Measurements from ENCODE around the gene ODF4. TPM values are rescaled to one million over a fixed set of nuclear protein-coding genes. Genes with fewer than 3 reads are reported as not detected.

Gene ODF4
- total and polyA plus RNA-seq, 2 of the 13 experiments (the other 11 are each of a cell fraction or from before 2014, with no cell fraction given) = not detected

GRCh38 chr17:8383143-8383822, 43.6 kb downstream of the ODF4 start, which contains the start of gene RPL26 (continued):
- TF ChIP-seq HINFP (CRISPR knock-in tag; IDR thresholded peaks at IDR 0.05; ENCODE audit: low read depth) = no peak
- no peak; the same call in 1 of the 2 replicates for TF ChIP-seq ZNF562 (CRISPR knock-in tag; IDR thresholded peaks at IDR 0.05; ENCODE audit: borderline replicate concordance)
- no peak; the same call in 1 of the 2 replicates for TF ChIP-seq FOXC1 (CRISPR knock-in tag; IDR thresholded peaks at IDR 0.05; ENCODE audit: borderline replicate concordance)
- TF ChIP-seq ZNF101 (CRISPR knock-in tag; IDR thresholded peaks at IDR 0.05; ENCODE audit: borderline replicate concordance, low read depth) = no peak
- TF ChIP-seq MAZ (IDR thresholded peaks at IDR 0.05; ENCODE audit: borderline replicate concordance, low read depth, low read length) = peak; percentile 56
- peak; percentile 87; the same call in 1 of the 2 replicates for TF ChIP-seq MAZ (CRISPR knock-in tag; IDR thresholded peaks at IDR 0.05; ENCODE audit: low read depth)
- TF ChIP-seq BATF2 (CRISPR knock-in tag; IDR thresholded peaks at IDR 0.05) = peak; percentile 47; the same call in 1 of the 2 replicates
- TF ChIP-seq FOSL2 (CRISPR knock-in tag; IDR thresholded peaks at IDR 0.05) = peak; percentile 43; the same call in 1 of the 2 replicates
- no peak for TF ChIP-seq ZFP36L2 (CRISPR knock-in tag; IDR thresholded peaks at IDR 0.05)
- peak; percentile 79 for TF ChIP-seq ZBTB2 (CRISPR knock-in tag; IDR thresholded peaks at IDR 0.05; ENCODE audit: low read depth)
- TF ChIP-seq ZFP90 (CRISPR knock-in tag; IDR thresholded peaks at IDR 0.05; ENCODE audit: borderline replicate concordance) = no peak; the same call in 1 of the 2 replicates
- TF ChIP-seq ATF6 (CRISPR knock-in tag; conservative IDR thresholded peaks at IDR 0.05) = no peak
- TF ChIP-seq JUNB (CRISPR knock-in tag; IDR thresholded peaks at IDR 0.05; ENCODE audit: borderline replicate concordance) = no peak
- TF ChIP-seq NR1H2 (CRISPR knock-in tag; IDR thresholded peaks at IDR 0.05; ENCODE audit: borderline replicate concordance, low read depth) = no peak
- TF ChIP-seq ZNF879 (CRISPR knock-in tag; IDR thresholded peaks at IDR 0.05) = no peak
- no peak for TF ChIP-seq ZFP1 (CRISPR knock-in tag; IDR thresholded peaks at IDR 0.05)
- TF ChIP-seq TGIF2 (CRISPR knock-in tag; IDR thresholded peaks at IDR 0.05) = peak; percentile 84; the same call in 1 of the 2 replicates
- TF ChIP-seq NFE2L2 (IDR thresholded peaks at IDR 0.05; ENCODE audit: low read length) = no peak
- TF ChIP-seq FOXK1 (CRISPR knock-in tag; IDR thresholded peaks at IDR 0.05; ENCODE audit: borderline replicate concordance, low read depth) = peak; percentile 85; the same call in 1 of the 2 replicates
- TF ChIP-seq ZNF660 (CRISPR knock-in tag; IDR thresholded peaks at IDR 0.05; ENCODE audit: borderline replicate concordance, low read depth) = no peak
- TF ChIP-seq ZNF317 (CRISPR knock-in tag; IDR thresholded peaks at IDR 0.05) = no peak
- peak in 1 of 2 experiments; percentile 51; a peak in 2 of 4 replicates for TF ChIP-seq ATF4 (CRISPR knock-in tag; IDR thresholded peaks at IDR 0.05)
